ENCODE measurements around the gene MEAF6.
"Not testable (repeated sequence)": the region's sequence is repeated elsewhere in the genome, so short reads cannot be mapped to it uniquely, and the experiment has no call there.

The MEAF6 gene

DNA sequence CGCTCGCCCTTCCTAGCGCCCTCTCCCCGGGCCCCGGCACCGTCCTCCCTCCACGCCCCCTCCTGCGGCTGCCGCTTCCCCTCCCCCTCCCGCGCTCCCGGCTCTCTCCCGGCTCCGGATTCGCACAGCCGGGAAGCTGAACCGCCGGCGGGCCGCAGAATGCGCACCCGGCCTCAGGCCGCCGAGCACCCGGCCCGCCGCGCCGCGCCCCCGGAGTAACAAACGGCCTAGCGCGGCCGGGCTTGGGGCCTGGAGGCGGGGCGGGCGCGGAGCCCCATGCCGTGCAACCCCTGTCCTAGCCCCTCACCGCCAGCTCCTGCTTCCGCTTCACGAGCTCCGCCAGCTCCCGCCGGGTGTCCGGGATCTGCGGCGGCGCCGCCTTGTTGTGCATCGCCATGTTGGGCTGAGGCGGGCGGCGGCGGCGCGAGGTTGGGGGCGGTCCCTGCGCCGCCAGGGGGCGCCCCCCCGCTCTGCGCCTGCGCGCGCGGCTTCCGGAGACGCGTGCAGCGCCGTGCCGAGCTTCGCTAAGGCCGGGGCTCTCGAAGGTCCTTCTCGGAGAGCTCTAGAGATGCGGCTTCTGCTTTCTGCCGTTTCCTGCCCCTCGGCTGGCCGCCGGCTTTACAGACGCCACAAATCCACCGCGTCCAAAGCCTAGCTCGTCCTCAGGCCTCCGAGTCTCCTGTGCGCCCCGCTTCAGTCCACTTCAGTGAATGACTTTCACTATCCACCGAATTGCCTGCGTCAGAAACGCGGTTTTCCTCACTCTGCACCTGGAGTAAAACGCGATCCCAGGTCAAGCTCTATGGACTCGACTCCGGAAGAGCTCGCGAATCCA lies at the start of gene MEAF6:
MEAF6 (minus strand) TSS at position 417 of the 835 bp plus-strand sequence; CDS start at position 397, 20 bp downstream.
- DNase-seq = peak; percentile 80

DNA sequence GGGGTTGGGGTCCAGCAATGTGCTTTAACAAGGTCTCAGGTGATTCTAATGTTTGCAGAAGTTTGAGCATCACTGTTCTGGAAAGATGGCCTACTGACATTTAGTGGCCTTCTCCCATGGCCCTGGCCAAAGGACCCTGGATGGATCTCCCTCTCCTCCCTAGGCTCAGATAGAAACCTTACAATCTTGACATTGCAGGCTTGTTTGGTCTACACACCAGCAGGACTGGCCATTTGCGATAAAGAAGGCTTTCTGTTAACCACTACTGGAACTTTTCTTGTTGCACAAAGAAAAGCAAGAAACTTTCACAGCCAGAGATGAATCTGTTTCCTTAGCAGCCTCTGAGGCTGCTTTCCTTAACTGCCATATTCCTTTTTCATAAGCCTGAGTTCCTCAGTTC lies 48.4 kb upstream of the MEAF6 start:
- DNase-seq = no peak

DNA sequence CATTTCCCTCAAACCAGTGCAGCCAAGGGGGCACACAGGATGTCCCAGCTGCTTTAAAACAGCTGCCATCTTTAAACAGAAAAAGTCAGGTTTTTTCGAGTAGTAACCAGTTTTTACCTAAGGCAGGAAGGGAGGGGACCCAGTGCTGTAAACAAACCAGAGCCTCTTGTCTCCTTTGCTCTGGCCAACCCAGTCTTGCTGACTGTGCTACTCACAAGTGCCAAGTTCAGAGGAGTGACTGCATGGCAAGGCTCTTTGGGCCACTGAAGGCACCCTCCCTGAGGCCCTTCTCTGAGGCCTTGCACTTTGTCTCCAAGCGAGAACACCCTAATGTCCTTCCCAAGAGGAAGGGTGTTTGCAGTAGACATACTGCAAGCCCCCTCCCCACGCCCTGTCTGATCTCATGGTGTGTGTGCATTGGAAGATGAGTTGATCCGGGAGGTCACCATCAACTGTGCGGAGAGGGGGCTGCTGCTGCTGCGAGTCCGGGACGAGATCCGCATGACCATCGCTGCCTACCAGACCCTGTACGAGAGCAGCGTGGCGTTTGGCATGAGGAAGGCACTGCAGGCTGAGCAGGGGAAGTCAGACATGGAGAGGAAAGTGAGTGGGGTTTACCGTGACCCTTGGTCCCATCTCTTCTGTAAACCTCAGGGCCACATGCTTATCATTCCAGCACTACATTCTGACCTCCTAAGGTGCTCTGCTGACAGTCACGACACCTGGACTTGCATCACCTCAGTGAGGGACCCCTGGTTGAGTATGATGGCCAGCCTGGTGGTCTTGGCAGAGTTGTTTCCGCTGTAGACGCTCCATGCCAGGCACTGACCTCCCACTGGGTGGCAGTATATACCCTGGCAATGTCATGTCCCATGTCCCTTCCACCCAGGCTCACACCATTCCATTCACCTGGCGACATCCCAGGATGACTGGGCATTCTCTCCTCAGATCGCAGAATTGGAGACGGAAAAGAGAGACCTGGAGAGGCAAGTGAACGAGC lies 46.9 kb upstream of the MEAF6 start:
- no peak for DNase-seq

DNA sequence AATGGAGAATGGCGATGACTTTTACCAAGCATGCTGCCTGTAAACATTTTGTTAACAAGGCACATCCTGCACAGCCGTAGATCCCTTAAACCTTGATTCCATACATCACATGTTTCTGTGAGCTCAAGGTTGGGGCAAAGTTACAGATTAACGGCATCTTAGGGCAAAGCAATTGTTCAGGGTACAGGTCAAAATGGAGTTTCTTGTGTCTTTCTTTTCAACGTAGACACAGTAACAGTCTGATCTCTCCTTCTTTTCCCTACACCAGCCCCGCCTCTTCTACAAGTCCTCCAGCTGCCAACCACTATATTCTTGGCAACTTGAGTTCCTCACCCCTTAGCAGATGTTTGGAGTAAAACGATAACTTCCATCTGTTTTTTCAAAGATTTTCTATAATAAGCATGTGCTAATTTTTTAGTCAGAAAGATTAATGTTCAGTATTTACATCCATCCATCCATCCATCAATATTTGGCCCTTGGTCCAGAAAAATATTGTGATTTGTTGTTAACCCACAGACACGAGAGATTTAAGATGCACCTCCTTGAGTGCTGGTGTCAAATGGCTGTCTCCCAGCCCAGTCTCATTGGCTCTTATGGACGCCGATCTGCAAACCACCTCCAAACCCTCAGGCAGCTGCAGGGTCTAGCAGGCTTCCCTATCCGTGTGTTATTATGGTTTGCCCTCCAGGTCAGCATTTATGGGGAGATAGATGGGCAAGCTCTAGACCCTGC lies 46.0 kb upstream of the MEAF6 start:
- no peak for DNase-seq

DNA sequence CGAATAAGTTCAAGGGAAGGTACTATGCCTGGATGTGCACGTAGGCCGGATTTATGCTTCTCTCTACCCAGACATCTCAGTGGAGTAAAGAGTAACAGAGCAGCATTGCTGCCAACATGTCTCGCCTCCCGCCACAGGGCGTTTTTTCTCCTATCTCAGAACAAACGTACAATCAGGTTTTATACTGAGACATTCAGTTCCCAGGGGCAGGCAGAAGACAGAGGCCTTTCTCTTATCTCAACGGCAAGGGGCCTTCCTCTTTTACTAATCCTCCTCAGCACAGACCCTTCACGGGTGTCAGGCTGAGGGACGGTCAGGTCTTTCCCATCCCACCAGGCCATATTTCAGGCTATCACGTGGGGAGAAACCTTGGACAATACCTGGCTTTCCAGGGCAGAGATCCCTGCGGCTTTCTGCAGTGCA lies 45.4 kb upstream of the MEAF6 start:
- DNase-seq = not testable (repeated sequence)

DNA sequence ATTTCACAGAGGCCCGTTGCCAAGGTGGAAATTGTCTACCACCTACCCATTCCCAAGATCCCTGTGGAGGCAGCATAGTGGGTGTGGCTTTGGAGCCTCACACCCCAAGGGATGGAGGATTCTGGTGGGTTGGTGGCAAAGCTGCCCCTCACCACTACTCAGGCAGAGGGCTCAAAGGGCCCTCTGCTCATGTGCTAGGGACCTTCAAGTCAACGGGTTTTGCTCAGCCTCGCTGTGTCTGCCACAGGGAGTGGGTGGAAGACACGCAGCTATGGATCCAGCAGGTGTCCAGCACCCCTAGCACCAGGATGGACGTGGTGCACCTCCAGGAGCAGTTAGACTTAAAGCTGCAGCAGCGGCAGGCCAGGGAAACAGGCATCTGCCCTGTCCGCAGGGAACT lies 44.5 kb upstream of the MEAF6 start:
- DNase-seq = no peak

DNA sequence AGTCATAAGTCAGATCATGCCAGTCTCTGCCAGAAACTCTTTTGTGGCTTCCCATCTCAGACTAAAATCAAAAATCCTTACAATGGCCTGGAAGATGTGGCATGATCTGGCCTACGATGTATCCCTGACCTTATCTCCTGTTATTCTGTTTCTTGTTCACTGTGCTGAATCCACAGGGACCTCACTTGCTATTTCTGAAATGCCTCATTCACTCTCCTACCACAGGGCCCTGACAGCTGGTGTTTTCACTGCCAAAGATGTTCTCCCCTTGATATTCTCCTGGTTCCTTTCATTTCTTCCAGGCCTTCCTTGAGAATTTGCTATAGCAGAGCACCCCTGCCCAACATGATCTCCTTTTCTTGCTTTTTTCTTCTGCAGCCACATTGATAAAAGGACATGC lies 43.8 kb upstream of the MEAF6 start:
- DNase-seq = no peak

DNA sequence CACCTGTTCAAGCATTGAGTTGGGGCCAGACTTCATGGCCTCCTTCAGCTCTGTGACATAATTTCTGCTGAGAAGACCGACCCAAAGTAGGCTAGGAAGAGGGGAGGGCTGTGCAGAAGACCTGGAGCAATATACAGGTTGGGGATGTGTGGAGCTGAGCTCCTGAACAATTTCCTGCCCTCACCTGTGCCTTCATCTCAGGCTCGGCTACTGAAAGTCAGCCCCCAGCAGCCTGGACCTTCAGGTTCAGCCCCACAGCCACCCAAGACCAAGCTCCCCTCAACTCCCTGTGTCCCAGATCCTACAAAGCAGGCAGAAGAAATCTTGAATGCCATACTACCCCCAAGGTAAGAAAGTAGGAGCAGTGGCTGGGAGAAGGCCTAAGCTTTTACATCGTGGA lies 42.8 kb upstream of the MEAF6 start:
- DNase-seq = no peak

DNA sequence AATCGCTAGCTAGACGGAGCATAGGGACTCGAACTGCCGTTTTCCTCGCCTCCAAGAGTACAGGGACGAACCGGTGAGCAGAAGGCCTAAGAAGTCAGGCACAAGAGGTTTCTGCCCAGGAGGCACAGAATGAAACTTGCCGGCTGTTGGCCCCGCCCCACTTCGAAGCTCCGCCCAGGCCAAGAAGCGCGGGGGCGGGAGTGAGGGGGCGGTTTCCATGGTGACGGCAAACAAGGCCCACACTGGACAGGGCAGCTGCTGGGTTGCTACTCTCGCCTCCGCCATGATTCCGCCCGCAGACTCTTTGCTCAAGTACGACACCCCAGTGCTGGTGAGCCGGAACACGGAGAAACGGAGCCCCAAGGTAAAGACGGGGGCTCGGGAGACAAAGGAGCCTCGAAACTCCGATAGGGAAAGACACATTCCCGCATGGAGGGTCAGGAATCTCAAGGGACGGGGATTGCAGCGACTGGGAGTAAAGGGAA lies 42.2 kb upstream of the MEAF6 start, which contains the start of gene DNALI1:
DNALI1 (plus strand) TSS at position 229 of the 485 bp plus-strand sequence; CDS start at position 284, 55 bp downstream.
- peak; percentile 87 for DNase-seq

DNA sequence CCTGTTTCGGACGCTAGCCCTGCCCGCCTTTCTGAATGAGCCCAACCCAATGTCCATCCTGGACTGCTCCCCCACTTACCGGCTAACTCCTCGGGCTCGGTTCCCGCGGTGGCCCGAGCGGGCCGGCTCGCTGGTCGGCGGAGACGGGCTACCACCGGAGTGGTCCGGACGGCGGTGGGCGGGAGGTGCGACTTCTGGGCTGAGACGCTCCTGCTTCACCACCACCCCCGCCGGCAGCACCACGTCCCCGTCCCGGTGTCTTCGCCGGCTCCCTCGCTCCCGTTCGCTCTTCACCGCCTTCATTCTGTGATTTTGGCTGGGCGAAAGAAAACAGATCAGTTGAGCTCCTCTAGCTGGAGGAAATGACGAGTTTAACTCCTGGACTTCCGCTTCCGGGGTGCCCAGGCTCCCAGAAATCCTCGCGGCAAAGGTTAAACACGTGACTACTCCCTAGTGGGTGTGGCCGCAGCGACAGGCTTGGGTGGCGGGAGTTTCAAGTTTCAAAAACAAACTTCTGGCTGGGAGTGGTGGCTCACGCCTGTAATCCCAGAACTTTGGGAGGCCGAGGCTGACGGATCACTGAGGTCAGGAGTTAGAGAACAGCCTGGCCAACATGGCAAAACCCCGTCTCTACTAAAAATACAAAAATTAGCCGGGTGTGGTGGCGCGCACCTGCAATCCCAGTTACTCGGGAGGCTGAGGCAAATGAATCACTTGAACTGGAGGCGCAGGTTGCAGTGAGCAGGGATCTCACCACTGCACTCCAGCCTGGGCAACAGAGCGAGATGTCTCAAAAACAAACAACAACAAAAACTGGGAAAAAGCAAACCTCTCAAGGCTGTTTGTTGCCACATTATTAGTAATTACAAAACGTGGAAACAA lies 39.6 kb upstream of the MEAF6 start, which contains the start of gene SNIP1:
SNIP1 (minus strand) TSS at position 367 of the 882 bp plus-strand sequence; CDS start at position 303, 64 bp downstream.
- DNase-seq = peak; percentile 97

DNA sequence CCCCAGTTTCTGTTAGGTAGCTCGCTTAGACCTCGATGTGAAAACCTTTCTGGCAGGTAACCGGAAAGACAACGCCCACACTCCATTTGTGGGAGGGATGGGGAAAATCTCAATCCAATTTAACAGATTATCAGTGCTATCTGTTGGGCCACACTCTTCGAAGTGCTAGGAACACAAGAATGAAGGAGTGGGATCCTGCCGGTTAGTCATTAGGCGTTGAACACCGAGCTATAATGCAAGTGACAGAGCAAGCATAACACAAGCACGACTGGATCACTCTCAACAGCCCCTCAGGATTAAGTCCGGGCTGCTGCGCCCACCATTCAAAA lies 39.0 kb upstream of the MEAF6 start:
- DNase-seq = no peak

DNA sequence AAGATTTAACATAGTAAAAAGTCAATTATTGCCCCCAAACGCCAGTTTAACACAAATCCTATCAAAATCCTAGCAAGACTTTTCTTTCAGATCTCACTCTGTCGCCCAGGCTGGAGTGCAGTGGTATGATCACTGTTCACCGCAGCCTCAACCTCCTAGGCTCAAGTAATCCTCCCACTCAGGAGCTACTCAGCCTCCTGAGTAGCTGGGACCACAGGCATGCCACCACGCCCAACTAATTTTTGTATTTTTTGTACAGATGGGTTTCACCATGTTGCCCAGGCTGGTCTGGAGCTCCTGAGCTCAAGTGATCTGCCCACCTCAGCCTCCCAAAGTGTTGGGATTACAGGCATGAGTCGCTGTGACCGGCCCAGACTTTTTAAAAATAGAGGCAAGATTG lies 34.8 kb upstream of the MEAF6 start:
- DNase-seq = no peak

DNA sequence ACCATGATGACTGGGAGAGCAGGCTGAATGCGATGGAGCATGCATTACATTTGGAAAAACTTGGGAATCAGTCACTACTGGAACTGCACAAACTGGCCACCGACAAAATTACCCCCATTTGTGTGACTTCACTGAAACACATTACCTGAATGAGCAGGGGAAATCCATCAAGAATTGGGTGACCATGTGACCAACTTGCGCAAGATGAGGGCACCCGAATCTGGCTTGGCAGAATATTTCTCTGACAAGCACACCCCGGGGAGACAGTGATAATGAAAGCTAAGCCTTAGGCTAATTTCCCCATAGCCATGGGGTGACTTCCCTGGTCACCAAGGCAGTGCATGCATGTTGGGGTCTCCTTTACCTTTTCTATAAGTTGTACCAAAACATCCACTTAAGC lies 30.5 kb upstream of the MEAF6 start:
- DNase-seq = no peak

DNA sequence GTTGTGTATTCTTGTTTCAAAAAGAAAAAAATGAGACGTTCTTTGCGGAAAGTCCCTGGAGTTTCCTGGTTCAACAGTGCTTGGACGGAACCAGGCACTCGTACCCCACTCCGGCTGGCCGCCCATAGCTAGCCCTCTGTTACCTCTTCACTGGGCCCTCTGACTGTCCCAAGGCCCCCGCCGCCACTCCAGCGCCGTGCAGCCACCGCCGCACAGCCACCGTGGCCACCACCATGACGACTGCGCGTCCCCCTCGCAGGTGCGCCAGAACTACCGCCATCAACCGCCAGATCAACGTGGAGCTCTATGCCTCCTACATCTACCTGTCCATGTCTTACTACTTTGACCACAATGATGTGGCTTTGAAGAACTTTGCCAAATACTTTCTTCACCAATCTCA lies 30.0 kb upstream of the MEAF6 start:
- no peak for DNase-seq

DNA sequence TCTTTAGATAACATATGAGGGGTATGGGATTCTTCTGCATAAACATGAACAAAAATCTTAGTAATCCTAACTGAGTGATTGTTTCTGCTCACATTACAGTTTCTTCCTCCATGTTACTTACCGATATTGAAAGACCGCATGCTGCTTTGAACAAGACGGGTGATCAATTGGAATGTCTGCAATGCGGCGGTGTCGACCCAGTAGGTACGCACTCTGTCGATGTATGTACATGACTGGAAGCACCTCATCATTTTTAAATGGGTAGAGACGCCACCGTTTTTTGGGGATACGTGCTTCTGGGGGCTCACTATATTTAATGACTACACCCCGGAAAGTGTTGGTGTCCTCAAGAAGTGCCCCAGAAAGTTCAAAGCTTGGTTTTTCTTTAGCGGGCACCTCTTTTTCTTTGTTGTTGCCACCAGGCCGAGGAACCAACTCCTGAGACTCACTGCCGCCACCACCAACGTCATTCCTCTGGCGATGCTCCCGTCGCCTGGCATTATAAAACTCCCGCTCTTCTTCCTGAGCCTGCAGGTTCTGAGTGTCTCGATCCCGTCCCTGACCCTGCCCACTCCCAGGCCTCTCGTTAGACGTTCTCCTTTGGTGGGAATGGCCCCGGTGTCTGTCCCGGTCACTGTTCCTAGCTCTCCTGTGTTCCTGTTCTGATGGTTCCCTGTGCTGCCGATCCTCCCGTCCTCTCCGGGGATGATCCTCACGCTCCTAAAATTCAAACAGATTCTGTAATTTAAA lies 25.6 kb upstream of the MEAF6 start:
- DNase-seq = no peak

DNA sequence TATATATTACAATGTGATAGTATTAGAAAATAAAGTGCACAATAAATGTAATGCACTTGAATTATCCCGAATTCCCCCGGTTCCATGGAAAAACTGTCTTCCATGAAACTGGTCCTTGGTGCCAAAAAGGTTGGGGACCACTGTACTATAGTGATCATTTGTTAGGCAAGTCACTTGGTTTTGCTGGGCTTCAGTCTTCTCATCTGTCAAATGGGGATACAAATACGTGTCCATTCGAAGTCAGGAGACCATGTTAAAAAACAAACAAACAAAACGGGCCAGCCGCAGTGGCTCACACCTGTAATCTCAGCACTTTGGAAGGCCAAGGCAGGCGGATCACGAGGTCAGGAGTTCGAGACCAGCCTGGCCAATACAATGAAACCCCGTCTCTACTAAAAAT lies 24.6 kb upstream of the MEAF6 start:
- not testable (repeated sequence) for DNase-seq

DNA sequence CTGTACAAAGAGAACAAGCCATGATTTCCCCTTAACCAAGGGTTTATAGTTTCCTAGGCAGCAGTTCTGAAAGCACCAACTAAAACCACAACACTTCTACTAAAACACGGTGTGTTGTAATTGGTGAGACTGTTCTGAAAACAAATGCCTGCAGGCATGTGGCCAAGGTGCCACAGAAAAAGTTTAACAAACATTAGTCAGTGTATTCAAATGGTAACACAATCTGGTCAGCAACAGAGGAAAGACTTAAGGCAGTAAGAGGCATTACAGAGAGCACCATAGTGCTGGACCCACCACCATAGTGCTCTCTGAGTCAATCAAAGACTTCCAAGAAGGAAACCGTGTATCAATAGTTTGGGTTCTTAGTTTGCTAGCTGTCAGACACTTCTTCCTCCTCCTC lies 22.8 kb upstream of the MEAF6 start:
- no peak for DNase-seq

DNA sequence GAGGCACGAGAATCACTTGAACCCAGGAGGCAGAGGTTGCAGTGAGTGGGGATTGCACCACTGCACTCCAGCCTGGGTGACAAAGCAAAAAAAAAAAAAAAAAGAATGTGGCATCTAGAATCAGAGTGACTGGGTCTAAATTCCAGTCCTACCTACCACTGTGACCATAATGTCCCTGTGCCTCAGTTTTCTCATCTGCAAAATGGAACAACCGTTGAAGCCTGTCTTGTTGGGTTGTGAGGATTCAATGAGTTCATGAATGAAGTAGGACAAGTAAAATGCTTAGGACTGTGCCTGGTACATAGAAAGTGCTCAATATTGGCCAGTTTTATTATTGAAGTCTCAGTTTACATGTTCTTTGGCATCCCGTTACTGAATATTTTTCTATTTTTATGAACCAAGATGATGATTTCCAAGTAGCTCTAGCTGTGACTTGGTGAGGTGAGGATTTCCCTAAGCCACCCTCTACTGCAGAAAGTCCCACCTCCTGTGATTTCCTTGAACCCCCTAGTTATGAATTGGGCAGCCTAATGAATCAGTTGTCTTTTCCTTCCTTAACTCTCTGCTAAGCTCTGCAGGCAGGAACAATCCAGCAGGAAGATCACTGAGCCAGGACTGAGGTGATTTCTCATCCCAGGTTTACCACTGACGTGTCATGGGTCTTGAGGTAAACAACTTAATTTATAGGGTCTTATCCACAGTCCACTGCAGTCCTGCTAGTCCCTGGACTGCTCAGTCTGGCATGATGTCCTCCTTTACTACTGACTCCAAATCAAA lies 18.9 kb upstream of the MEAF6 start:
- no peak for DNase-seq

DNA sequence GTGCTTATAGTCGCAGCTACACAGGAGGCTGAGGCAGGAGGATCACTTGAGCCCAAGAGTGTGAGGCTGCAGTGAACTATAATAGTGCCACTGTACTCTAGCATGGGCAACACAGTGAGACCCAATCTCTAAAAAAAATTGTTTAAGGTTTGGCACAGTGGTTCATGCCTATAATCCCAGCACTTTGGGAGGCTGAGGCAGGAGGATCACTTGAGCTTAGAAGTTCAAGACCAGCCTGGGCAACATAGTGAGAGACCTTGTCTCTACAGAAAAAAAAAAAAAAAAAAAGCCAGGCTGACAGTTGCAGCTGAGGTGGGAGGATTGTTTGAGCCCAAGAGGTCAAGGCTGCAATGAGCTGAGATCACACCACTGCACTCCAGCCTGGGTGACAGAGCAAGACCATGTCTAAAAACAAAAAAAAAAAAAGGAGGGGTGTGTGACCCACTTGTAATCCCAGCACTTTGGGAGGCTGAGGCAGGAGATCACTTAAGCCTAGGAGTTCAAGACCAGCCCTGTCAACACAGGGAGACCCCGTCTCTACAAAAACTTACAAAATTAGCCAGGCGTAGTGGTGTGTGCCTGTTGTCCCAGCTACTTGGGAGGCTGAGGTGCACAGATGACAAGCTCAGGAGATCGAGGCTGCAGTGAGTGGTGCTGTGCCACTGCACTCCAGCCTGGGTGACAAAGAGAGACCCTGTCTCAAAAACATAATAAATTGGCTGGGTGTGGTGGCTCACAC lies 18.0 kb upstream of the MEAF6 start:
- DNase-seq = not testable (repeated sequence)

Data from midbrain (tissue), 1 donor.